ENCODE results near the gene GOLGA8J. TPM values are rescaled to one million over a fixed set of nuclear protein-coding genes. Genes with fewer than 3 reads are reported as not detected.
A peak's percentile ranks its signal among the peaks of the same experiment; 100 is the strongest.
"Not testable (repeated sequence)": the region's sequence is repeated elsewhere in the genome, so short reads cannot be mapped to it uniquely, and the experiment has no call there.

GOLGA8J gene
- total and polyA plus RNA-seq, 4 donors: 0.06 to 0.25 TPM; not detected in 2

DNA sequence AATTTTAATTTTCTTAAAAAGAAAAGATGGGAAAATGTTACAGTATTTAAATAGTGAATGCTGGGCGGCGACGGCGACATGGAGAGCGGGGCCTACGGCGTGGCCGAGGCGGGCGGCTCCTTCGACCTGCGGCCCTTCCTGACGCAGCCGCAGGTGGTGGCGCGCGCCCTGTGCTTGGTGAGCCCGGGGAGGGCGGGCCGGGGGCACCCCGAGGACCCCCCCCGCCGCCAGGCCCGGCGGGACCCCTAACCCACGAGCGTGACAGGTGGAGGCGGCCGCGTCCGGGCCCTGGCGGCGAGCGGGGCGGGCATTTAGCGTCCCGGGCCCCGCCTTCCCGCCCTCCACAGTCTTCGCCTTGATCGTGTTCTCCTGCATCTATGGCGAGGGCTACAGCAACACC lies 38.4 kb upstream of the GOLGA8J start:
- Histone ChIP-seq H3K9me3 (ENCODE audit: control insufficient read depth in 4 of 4, low read length in 3 of 4) (no peaks in the 10 kb centered on the region), H3K27me3 (ENCODE audit: control insufficient read depth in 4 of 4, insufficient read depth in 4 of 4, low read length in 3 of 4) (no peaks in the 10 kb centered on the region), H3K4me1 (ENCODE audit: control insufficient read depth in 4 of 4, insufficient read depth in 4 of 4, low read length in 3 of 4) (peaks cover 0 to 27% (median 13%) of the 10 kb centered on the region in 4 donors), H3K4me3 (ENCODE audit: low read depth in 1 of 3, low read length in 3 of 3) (peak overlapping the region in 1 of 3 donors; percentile 12), H3K27ac (ENCODE audit: low read depth in 1 of 2, low read length in 2 of 2) (no peak overlapping the region), H3K36me3 (ENCODE audit: control insufficient read depth in 4 of 4, insufficient read depth in 3 of 4, low read depth in 1 of 4, low read length in 3 of 4) (no peaks in the 10 kb centered on the region), H3K9ac (ENCODE audit: low read depth in 1 of 2, low read length in 2 of 2) (no peak overlapping the region)
- TF ChIP-seq, protein P1, sequence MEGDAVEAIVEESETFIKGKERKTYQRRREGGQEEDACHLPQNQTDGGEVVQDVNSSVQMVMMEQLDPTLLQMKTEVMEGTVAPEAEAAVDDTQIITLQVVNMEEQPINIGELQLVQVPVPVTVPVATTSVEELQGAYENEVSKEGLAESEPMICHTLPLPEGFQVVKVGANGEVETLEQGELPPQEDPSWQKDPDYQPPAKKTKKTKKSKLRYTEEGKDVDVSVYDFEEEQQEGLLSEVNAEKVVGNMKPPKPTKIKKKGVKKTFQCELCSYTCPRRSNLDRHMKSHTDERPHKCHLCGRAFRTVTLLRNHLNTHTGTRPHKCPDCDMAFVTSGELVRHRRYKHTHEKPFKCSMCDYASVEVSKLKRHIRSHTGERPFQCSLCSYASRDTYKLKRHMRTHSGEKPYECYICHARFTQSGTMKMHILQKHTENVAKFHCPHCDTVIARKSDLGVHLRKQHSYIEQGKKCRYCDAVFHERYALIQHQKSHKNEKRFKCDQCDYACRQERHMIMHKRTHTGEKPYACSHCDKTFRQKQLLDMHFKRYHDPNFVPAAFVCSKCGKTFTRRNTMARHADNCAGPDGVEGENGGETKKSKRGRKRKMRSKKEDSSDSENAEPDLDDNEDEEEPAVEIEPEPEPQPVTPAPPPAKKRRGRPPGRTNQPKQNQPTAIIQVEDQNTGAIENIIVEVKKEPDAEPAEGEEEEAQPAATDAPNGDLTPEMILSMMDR (IDR thresholded peaks at IDR 0.05; ENCODE audit: low read depth, low read length, missing input control): no peak
- TF ChIP-seq EGR1 (IDR thresholded peaks at IDR 0.05; ENCODE audit: low read depth in 2 of 2): no peak
- TF ChIP-seq HNF4G (IDR thresholded peaks at IDR 0.05): no peak
- no peak for TF ChIP-seq NR2F2 (IDR thresholded peaks at IDR 0.05)
- TF ChIP-seq, protein P2, sequence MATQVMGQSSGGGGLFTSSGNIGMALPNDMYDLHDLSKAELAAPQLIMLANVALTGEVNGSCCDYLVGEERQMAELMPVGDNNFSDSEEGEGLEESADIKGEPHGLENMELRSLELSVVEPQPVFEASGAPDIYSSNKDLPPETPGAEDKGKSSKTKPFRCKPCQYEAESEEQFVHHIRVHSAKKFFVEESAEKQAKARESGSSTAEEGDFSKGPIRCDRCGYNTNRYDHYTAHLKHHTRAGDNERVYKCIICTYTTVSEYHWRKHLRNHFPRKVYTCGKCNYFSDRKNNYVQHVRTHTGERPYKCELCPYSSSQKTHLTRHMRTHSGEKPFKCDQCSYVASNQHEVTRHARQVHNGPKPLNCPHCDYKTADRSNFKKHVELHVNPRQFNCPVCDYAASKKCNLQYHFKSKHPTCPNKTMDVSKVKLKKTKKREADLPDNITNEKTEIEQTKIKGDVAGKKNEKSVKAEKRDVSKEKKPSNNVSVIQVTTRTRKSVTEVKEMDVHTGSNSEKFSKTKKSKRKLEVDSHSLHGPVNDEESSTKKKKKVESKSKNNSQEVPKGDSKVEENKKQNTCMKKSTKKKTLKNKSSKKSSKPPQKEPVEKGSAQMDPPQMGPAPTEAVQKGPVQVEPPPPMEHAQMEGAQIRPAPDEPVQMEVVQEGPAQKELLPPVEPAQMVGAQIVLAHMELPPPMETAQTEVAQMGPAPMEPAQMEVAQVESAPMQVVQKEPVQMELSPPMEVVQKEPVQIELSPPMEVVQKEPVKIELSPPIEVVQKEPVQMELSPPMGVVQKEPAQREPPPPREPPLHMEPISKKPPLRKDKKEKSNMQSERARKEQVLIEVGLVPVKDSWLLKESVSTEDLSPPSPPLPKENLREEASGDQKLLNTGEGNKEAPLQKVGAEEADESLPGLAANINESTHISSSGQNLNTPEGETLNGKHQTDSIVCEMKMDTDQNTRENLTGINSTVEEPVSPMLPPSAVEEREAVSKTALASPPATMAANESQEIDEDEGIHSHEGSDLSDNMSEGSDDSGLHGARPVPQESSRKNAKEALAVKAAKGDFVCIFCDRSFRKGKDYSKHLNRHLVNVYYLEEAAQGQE (IDR thresholded peaks at IDR 0.05): no peak
- no peak for TF ChIP-seq FOXA1 (IDR thresholded peaks at IDR 0.05)
- no peak for TF ChIP-seq RXRA (IDR thresholded peaks at IDR 0.05)
- no peak for TF ChIP-seq SP1 (IDR thresholded peaks at IDR 0.05)
- TF ChIP-seq, protein P3, sequence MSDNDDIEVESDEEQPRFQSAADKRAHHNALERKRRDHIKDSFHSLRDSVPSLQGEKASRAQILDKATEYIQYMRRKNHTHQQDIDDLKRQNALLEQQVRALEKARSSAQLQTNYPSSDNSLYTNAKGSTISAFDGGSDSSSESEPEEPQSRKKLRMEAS (IDR thresholded peaks at IDR 0.05): no peak
- TF ChIP-seq, protein P4, sequence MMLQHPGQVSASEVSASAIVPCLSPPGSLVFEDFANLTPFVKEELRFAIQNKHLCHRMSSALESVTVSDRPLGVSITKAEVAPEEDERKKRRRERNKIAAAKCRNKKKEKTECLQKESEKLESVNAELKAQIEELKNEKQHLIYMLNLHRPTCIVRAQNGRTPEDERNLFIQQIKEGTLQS (IDR thresholded peaks at IDR 0.05): no peak
- DNase-seq (ENCODE audit: low spot score): no peak
- WGBS: 71% methylated on average over 42 of the region's 42 CpGs

DNA sequence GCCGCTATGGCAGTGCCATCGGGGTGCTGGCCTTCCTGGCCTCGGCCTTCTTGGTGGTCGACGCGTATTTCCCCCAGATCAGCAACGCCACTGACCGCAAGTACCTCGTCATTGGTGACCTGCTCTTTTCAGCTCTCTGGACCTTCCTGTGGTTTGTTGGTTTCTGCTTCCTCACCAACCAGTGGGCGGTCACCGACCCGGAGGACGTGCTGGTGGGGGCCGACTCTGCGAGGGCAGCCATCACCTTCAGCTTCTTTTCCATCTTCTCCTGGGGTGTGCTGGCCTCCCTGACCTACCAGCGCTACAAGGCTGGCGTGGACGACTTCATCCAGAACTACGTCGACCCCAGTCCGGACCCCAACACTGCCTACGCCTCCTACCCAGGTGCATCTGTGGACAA lies 37.9 kb upstream of the GOLGA8J start:
- not testable (repeated sequence) for H3K27ac ChIP-seq (ENCODE audit: low read depth in 1 of 2, low read length in 2 of 2); H3K27me3 ChIP-seq (ENCODE audit: control insufficient read depth in 4 of 4, insufficient read depth in 4 of 4, low read length in 3 of 4); H3K4me3 ChIP-seq (ENCODE audit: low read depth in 1 of 3, low read length in 3 of 3); H3K9me3 ChIP-seq (ENCODE audit: control insufficient read depth in 4 of 4, low read length in 3 of 4); DNase-seq (ENCODE audit: low spot score); H3K9ac ChIP-seq (ENCODE audit: low read depth in 1 of 2, low read length in 2 of 2); H3K36me3 ChIP-seq (ENCODE audit: control insufficient read depth in 4 of 4, insufficient read depth in 3 of 4, low read depth in 1 of 4, low read length in 3 of 4)
- WGBS: 84% methylated on average over 22 of the region's 22 CpGs
- H3K4me1 ChIP-seq (ENCODE audit: control insufficient read depth in 4 of 4, insufficient read depth in 4 of 4, low read length in 3 of 4): peaks cover 0 to 23% (median 11%) of the 10 kb centered on the region in 4 donors

DNA sequence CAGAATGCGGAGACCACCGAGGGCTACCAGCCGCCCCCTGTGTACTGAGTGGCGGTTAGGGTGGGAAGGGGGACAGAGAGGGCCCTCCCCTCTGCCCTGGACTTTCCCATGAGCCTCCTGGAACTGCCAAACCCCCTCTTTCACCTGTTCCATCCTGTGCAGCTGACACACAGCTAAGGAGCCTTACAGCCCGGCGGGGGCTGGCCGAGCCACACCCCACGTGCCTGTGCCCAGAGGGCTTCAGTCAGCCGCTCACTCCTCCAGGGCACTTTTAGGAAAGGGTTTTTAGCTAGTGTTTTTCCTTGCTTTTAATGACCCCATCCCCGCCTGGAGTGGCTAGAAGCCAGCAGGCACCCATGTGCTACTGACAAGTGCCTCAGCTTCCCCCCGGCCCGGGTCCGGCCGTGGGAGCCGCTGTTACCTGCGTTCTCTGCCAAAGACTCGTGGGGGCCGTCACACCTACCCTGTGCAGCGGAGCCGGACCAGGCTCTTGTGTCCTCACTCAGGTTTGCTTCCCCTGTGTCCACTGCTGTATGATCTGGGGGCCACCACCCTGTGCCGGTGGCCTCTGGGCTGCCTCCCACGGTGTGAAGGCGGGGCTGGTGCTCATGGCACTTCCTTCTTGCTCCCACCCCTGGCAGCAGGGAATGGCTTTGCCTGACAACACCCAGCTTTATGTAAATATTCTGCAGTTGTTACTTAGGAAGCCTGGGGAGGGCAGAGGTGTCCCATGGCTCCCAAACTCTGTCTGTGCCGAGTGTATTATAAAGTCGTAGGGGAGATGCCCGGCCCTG lies 37.3 kb upstream of the GOLGA8J start:
- H3K27ac ChIP-seq (ENCODE audit: low read depth in 1 of 2, low read length in 2 of 2); H3K9ac ChIP-seq (ENCODE audit: low read depth in 1 of 2, low read length in 2 of 2); H3K27me3 ChIP-seq (ENCODE audit: control insufficient read depth in 4 of 4, insufficient read depth in 4 of 4, low read length in 3 of 4); H3K36me3 ChIP-seq (ENCODE audit: control insufficient read depth in 4 of 4, insufficient read depth in 3 of 4, low read depth in 1 of 4, low read length in 3 of 4); H3K9me3 ChIP-seq (ENCODE audit: control insufficient read depth in 4 of 4, low read length in 3 of 4); H3K4me3 ChIP-seq (ENCODE audit: low read depth in 1 of 3, low read length in 3 of 3); DNase-seq (ENCODE audit: low spot score): not testable (repeated sequence)
- WGBS: 76% methylated on average over 26 of the region's 26 CpGs
- peaks cover 0 to 24% (median 13%) of the 10 kb centered on the region in 4 donors for H3K4me1 ChIP-seq (ENCODE audit: control insufficient read depth in 4 of 4, insufficient read depth in 4 of 4, low read length in 3 of 4)

All from liver (tissue), 9 donors.